NCI-H1930 (cell line): ENCODE measurements around the gene PPM1F.

ENCODE experiments used
- DNase-seq, 2 experiments: peaks; one replicate each; lab custom pipeline; 2025; lab: John Stamatoyannopoulos, UW

PPM1F gene

GRCh38 chr22:21975854-21976345, 23.3 kb upstream of the PPM1F start:
- no peak for DNase-seq

GRCh38 chr22:21975273-21975672, 22.6 kb upstream of the PPM1F start:
- no peak for DNase-seq

GRCh38 chr22:21974058-21974649, 21.5 kb upstream of the PPM1F start:
- DNase-seq, result no peak

GRCh38 chr22:21972806-21973205, 20.2 kb upstream of the PPM1F start:
- no peak for DNase-seq

- peak in 1 of 2 experiments; percentile 12 for DNase-seq
These were observed 19.7 kb upstream of the PPM1F start for GRCh38 chr22:21972293-21972779.

GRCh38 chr22:21971858-21972275, 19.2 kb upstream of the PPM1F start:
- DNase-seq, result no peak

- no peak for DNase-seq
These were observed 18.4 kb upstream of the PPM1F start for GRCh38 chr22:21970800-21971617.

- no peak for DNase-seq
These were observed 17.6 kb upstream of the PPM1F start for GRCh38 chr22:21970037-21970799.

- no peak for DNase-seq
These were observed 15.9 kb upstream of the PPM1F start for GRCh38 chr22:21968452-21969129.

GRCh38 chr22:21967693-21968271, 15.1 kb upstream of the PPM1F start:
- DNase-seq, result no peak

GRCh38 chr22:21966643-21967516, 14.2 kb upstream of the PPM1F start:
- no peak for DNase-seq

- DNase-seq, result no peak
These were observed 13.2 kb upstream of the PPM1F start for GRCh38 chr22:21965762-21966288.

- no peak for DNase-seq
These were observed 12.4 kb upstream of the PPM1F start for GRCh38 chr22:21964918-21965484.

GRCh38 chr22:21964234-21964633, 11.6 kb upstream of the PPM1F start:
- no peak for DNase-seq

GRCh38 chr22:21963790-21964211, 11.2 kb upstream of the PPM1F start:
- no peak for DNase-seq

GRCh38 chr22:21963286-21963685, 10.6 kb upstream of the PPM1F start:
- no peak for DNase-seq

GRCh38 chr22:21962655-21962949, 10.0 kb upstream of the PPM1F start:
- no peak for DNase-seq

GRCh38 chr22:21961886-21962654, 9.4 kb upstream of the PPM1F start:
- DNase-seq, result no peak

- no peak for DNase-seq
These were observed 8.6 kb upstream of the PPM1F start for GRCh38 chr22:21961127-21961867.
